Left ventricle myocardium inferior (tissue), 1 donor: ENCODE results near the gene CLSTN1. TPM values are rescaled to one million over a fixed set of nuclear protein-coding genes. Genes with fewer than 3 reads are reported as not detected.

Source experiments
- DNase-seq: peaks from one replicate; pipeline ENCODE4 v3.0.0-alpha.2; 2020
- H3K27ac ChIP-seq: fragments of 200-600 bp; replicated peaks from 2 replicates; pipeline ENCODE4 v1.8.0; 2021
- H3K27me3 ChIP-seq: fragments of 200-600 bp; 2 replicates; pipeline ENCODE4 v1.8.0; 2021; ENCODE audit warnings: low read depth
- H3K36me3 ChIP-seq: fragments of 200-600 bp; 2 replicates; pipeline ENCODE4 v1.8.0; 2021
- H3K4me1 ChIP-seq: fragments of 200-600 bp; 2 replicates; pipeline ENCODE4 v1.8.0; 2021
- H3K4me3 ChIP-seq: fragments of 200-600 bp; 2 replicates; pipeline ENCODE4 v1.8.0; 2021; ENCODE audit warnings: mild to moderate bottlenecking, moderate library complexity
- H3K9me3 ChIP-seq: fragments of 200-600 bp; replicated peaks from 2 replicates; pipeline ENCODE4 v1.8.0; 2021
- intact Hi-C: fragments of 100-400 bp; cut with micrococcal nuclease; formaldehyde crosslinking; loops from one replicate; pipeline ENCODE4 v1.11.0; 2022
- total RNA-seq: library from RNA; stranded (reverse); fragmentation: NEBNext Ultra II Directional; extraction: Animal tissue kit (Norgen Biotek cat#: 25700); gene quantifications from one replicate; pipeline ENCODE4 v1.2.1, GENCODE V29; 2021
- TF ChIP-seq, protein P1 (sequence below): fragments of 200-600 bp; IDR thresholded peaks from 2 replicates; pipeline ENCODE4 v1.8.0; 2021; ENCODE audit warnings: antibody characterized with exemption, mild to moderate bottlenecking, borderline replicate concordance
- donor health status: DM: no; HTN: yes; CAD: no; lungs with severe emphysema.

CLSTN1 gene
- total RNA-seq, 1 donor from 2014 or later = 63.5 TPM

DNA sequence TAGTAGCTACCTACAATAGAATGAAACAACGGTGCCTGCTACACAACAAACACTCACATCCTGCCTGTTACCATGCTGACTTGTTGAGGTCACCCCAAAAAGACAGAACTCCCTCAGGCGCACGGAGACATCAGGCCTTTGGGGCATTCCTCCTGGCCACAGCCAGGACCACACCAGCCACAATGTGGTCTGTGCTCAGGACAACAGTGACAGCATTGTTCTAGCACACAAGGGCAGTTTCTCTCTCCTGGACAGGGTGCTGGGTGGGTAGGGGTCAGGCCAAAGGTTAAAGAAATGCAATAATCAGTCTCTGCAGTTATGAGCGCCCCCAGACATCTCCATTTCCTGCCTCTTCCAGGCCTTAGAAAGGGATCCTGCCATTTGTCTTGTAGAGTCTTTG lies 46.8 kb upstream of the CLSTN1 start:
- peaks cover 39% of the 10 kb centered on the region for H3K4me1 ChIP-seq
- H3K27me3 ChIP-seq = no peaks in the 10 kb centered on the region
- H3K4me3 ChIP-seq = no peak overlapping the region
- no peak for DNase-seq
- no peaks in the 10 kb centered on the region for H3K9me3 ChIP-seq
- H3K36me3 ChIP-seq = peaks cover 40% of the 10 kb centered on the region
- intact Hi-C loops = loop anchor here (10.0 kb wide), 1 partner anchor 74 kb away; the partner anchor contains the start of genes LZIC and NMNAT1
- H3K27ac ChIP-seq = no peak overlapping the region
- TF ChIP-seq, protein P1, sequence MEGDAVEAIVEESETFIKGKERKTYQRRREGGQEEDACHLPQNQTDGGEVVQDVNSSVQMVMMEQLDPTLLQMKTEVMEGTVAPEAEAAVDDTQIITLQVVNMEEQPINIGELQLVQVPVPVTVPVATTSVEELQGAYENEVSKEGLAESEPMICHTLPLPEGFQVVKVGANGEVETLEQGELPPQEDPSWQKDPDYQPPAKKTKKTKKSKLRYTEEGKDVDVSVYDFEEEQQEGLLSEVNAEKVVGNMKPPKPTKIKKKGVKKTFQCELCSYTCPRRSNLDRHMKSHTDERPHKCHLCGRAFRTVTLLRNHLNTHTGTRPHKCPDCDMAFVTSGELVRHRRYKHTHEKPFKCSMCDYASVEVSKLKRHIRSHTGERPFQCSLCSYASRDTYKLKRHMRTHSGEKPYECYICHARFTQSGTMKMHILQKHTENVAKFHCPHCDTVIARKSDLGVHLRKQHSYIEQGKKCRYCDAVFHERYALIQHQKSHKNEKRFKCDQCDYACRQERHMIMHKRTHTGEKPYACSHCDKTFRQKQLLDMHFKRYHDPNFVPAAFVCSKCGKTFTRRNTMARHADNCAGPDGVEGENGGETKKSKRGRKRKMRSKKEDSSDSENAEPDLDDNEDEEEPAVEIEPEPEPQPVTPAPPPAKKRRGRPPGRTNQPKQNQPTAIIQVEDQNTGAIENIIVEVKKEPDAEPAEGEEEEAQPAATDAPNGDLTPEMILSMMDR = no peak

DNA sequence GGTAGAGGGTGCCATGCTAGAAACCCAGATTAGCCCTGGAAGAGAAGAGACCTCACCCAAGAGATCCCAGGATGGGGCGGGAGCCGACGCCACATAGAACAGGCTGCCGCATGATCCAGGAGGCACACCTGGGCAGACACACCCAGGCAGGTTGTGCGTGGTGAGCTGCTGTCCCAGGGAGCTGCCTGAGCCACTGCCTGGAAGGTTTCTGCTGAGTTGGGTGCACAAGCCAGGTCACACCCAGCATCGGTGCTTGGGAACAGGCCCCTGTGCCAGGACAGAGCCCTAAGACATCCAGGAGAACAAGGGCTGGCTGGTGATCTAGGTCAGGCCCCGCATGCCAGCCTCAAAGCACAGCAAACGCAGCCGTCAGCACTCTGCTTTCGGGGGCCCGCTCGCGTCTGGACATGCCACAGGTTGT lies 46.1 kb upstream of the CLSTN1 start:
- Histone ChIP-seq H3K36me3 (peaks cover 42% of the 10 kb centered on the region), H3K27ac (no peak overlapping the region), H3K27me3 (no peaks in the 10 kb centered on the region), H3K4me3 (no peak overlapping the region), H3K4me1 (peaks cover 36% of the 10 kb centered on the region), H3K9me3 (no peaks in the 10 kb centered on the region)
- intact Hi-C loops = loop anchor here (10.0 kb wide), 2 partner anchors 75 to 145 kb away; partner anchors contain the start of genes LZIC and NMNAT1
- TF ChIP-seq, protein P1 = no peak
- no peak for DNase-seq

DNA sequence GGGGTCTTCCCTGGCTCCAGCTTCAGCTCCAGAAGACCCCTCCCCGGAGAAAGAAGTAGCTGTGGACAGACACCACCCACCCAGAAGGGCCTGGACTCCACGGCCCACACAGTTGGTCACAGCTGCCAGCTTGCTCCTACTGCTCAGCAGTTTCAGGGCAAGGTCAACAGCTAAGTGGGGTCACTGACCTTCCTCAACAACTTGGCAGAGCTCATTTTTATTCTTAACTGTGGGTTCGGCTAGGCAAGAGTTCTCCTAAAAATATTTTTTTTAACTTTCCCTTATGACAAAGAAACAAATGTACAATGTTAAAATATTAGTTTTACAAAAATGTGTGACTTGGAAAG lies 44.5 kb upstream of the CLSTN1 start:
- Histone ChIP-seq H3K4me3 (no peak overlapping the region), H3K27me3 (no peaks in the 10 kb centered on the region), H3K4me1 (peaks cover 25% of the 10 kb centered on the region), H3K36me3 (peaks cover 54% of the 10 kb centered on the region), H3K9me3 (no peaks in the 10 kb centered on the region), H3K27ac (no peak overlapping the region)
- intact Hi-C loops = loop anchor here (10.0 kb wide), 1 partner anchor 143 kb away; no protein-coding TSS in a partner anchor
- TF ChIP-seq, protein P1 = no peak
- DNase-seq = no peak

DNA sequence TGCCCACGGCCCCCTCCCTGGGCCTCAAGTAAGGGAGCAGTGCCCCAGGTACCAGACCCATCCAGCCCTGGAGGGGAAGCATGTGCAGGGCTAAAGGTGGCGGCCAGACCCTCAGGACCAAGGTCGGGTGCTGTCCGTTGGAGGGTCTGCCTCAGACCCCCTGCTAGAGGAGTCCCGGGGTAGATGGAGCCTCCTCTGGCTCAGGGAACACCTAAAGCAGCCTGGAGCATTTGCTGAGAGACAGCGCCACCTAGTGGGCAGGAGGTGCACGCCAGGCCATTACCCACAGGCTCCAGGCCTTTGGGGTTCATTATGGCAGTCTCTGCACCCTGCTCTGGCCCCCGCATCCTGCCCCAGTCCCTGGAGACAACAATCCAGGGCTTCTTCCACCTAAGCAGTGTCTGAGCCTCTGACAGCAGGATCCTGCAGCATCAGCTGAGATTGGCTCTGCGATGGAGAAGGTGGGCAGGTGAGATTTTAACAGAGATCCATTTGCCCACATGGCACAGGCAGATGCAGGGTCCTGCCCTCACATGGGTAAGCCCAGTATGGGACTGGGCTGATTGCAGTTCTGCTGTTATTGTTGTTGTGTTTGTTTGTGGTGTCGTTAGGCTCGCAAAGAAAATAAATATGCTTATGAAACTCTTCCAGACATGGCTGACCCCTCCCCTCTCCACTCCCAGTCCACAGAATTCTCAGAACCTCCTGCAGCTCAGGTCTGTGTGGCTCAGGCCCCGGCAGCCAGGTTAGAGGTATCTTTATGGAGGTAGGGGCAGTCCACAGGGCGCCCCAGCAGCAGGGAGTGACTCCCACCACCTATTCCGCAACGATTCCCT lies 43.9 kb upstream of the CLSTN1 start:
- Histone ChIP-seq H3K4me1 (peaks cover 25% of the 10 kb centered on the region), H3K27ac (no peak overlapping the region), H3K27me3 (no peaks in the 10 kb centered on the region), H3K4me3 (no peak overlapping the region), H3K36me3 (peaks cover 59% of the 10 kb centered on the region), H3K9me3 (no peaks in the 10 kb centered on the region)
- peak; percentile 76 for DNase-seq
- TF ChIP-seq, protein P1 = peak; percentile 98
- intact Hi-C loops = loop anchor here (10.0 kb wide), 1 partner anchor 143 kb away; no protein-coding TSS in a partner anchor

DNA sequence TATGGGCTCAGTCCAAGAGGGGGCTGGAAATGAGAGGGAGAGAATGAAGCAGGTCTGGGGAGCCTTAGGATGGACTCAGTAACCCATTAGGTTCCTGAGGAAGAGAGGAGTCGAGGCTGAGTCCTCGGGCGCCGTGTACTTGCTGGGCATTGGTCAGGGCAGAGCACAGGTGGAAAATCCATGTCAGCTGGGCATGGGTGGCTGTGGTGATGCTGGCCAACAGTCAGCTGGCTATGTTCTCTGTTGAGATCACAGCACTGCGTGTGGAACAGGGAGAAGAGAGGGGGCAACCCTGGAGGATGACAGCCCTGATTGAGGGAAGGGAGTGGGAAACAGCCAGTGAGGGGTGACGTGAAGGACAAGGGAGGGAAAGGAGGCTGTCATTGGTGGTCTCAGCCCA lies 43.1 kb upstream of the CLSTN1 start:
- TF ChIP-seq, protein P1 = no peak
- intact Hi-C loops = loop anchor here (10.0 kb wide), 1 partner anchor 142 kb away; no protein-coding TSS in a partner anchor
- Histone ChIP-seq H3K27me3 (no peaks in the 10 kb centered on the region), H3K4me1 (peaks cover 25% of the 10 kb centered on the region), H3K36me3 (peaks cover 60% of the 10 kb centered on the region), H3K4me3 (no peak overlapping the region), H3K9me3 (no peaks in the 10 kb centered on the region), H3K27ac (no peak overlapping the region)
- DNase-seq = no peak
